ENCODE data around the gene KAZN.

Gene KAZN

GRCh38 chr1:15036101-15036500, 437.6 kb downstream of the KAZN start:
- Histone ChIP-seq H3F3A (ENCODE audit: low read depth) (no peaks in the 10 kb centered on the region), H2AFZ (ENCODE audit: low read length) (no peak overlapping the region), H3K9ac (ENCODE audit: low read depth, low read length, poor library complexity, severe bottlenecking) (no peak overlapping the region), H3K4me1 (ENCODE audit: insufficient read depth, low read length, poor library complexity, severe bottlenecking) (peaks cover 13% of the 10 kb centered on the region), H3K79me2 (ENCODE audit: insufficient read depth, low read length) (no peaks in the 10 kb centered on the region), H3K4me2 (ENCODE audit: low read depth, low read length, poor library complexity, severe bottlenecking) (no peak overlapping the region), H3K9me3 (ENCODE audit: insufficient read depth, low read depth, low read length) (no peaks in the 10 kb centered on the region), H3K9me2 (replicated peaks; ENCODE audit: low read depth, low read length) (no peaks in the 10 kb centered on the region), H3K36me3 (ENCODE audit: insufficient read depth, low read length) (no peaks in the 10 kb centered on the region), H4K20me1 (ENCODE audit: insufficient read depth, low read length, poor library complexity, severe bottlenecking) (no peaks in the 10 kb centered on the region), H3K27me3 (ENCODE audit: insufficient read depth, low read length, poor library complexity, severe bottlenecking) (no peaks in the 10 kb centered on the region), H3K4me3 (ENCODE audit: low read length, poor library complexity, severe bottlenecking) (no peak overlapping the region)
- TF ChIP-seq CTCF (conservative IDR thresholded peaks at IDR 0.05; ENCODE audit: low read length), result no peak

GRCh38 chr1:15038232-15039016, 439.9 kb downstream of the KAZN start:
- Histone ChIP-seq H3K79me2 (ENCODE audit: insufficient read depth, low read length) (no peaks in the 10 kb centered on the region), H3K4me3 (ENCODE audit: low read length, poor library complexity, severe bottlenecking) (no peak overlapping the region), H3K4me1 (ENCODE audit: insufficient read depth, low read length, poor library complexity, severe bottlenecking) (peaks cover 11% of the 10 kb centered on the region), H3F3A (ENCODE audit: low read depth) (no peaks in the 10 kb centered on the region), H3K9me2 (replicated peaks; ENCODE audit: low read depth, low read length) (no peaks in the 10 kb centered on the region), H3K4me2 (ENCODE audit: low read depth, low read length, poor library complexity, severe bottlenecking) (no peak overlapping the region), H3K9ac (ENCODE audit: low read depth, low read length, poor library complexity, severe bottlenecking) (no peak overlapping the region), H2AFZ (ENCODE audit: low read length) (no peak overlapping the region), H3K36me3 (ENCODE audit: insufficient read depth, low read length) (no peaks in the 10 kb centered on the region), H4K20me1 (ENCODE audit: insufficient read depth, low read length, poor library complexity, severe bottlenecking) (no peaks in the 10 kb centered on the region), H3K27me3 (ENCODE audit: insufficient read depth, low read length, poor library complexity, severe bottlenecking) (no peaks in the 10 kb centered on the region), H3K9me3 (ENCODE audit: insufficient read depth, low read depth, low read length) (no peaks in the 10 kb centered on the region)
- TF ChIP-seq EZH2phosphoT487 (IDR thresholded peaks at IDR 0.05; ENCODE audit: borderline replicate concordance), result no peak
- peak; percentile 73 for TF ChIP-seq CTCF (conservative IDR thresholded peaks at IDR 0.05; ENCODE audit: low read length)

GRCh38 chr1:15039017-15039648, 440.6 kb downstream of the KAZN start:
- Histone ChIP-seq H3F3A (ENCODE audit: low read depth) (no peaks in the 10 kb centered on the region), H3K9me2 (replicated peaks; ENCODE audit: low read depth, low read length) (no peaks in the 10 kb centered on the region), H4K20me1 (ENCODE audit: insufficient read depth, low read length, poor library complexity, severe bottlenecking) (no peaks in the 10 kb centered on the region), H3K79me2 (ENCODE audit: insufficient read depth, low read length) (no peaks in the 10 kb centered on the region), H3K4me2 (ENCODE audit: low read depth, low read length, poor library complexity, severe bottlenecking) (no peak overlapping the region), H3K36me3 (ENCODE audit: insufficient read depth, low read length) (no peaks in the 10 kb centered on the region), H3K27me3 (ENCODE audit: insufficient read depth, low read length, poor library complexity, severe bottlenecking) (no peaks in the 10 kb centered on the region), H3K4me1 (ENCODE audit: insufficient read depth, low read length, poor library complexity, severe bottlenecking) (peaks cover 4% of the 10 kb centered on the region), H3K9me3 (ENCODE audit: insufficient read depth, low read depth, low read length) (no peaks in the 10 kb centered on the region), H3K4me3 (ENCODE audit: low read length, poor library complexity, severe bottlenecking) (no peak overlapping the region), H3K9ac (ENCODE audit: low read depth, low read length, poor library complexity, severe bottlenecking) (no peak overlapping the region), H2AFZ (ENCODE audit: low read length) (no peak overlapping the region)
- no peak for TF ChIP-seq EZH2phosphoT487 (IDR thresholded peaks at IDR 0.05; ENCODE audit: borderline replicate concordance)
- TF ChIP-seq CTCF (conservative IDR thresholded peaks at IDR 0.05; ENCODE audit: low read length), result no peak
